ENCODE measurements around the gene KPTN.
A peak's percentile ranks its signal among the peaks of the same experiment; 100 is the strongest.
"Not testable (repeated sequence)": the region's sequence is repeated elsewhere in the genome, so short reads cannot be mapped to it uniquely, and the experiment has no call there.

The KPTN gene

DNA sequence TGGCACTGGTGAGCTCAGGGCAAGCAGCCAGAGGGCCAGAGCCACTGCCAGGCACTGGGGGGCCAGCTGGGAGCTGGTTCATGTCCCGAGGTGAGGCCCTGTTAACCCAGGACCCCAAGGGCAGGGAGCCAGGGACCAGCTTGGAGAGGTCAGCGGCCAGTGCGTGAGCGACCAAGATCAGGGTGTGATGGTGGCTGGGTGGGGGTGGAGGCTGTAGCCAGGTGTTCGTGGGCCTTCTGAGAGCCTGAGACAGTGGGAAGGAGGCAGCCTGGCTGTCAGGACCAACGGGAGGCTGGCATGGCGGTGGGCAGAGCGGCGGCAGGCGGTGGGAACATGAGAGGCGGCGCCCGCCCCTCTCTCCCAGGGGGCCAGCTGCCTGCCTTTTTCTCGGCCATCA lies 8.1 kb upstream of the KPTN start:
- DNase-seq (ENCODE audit: low read depth in 2 of 2), result no peak

DNA sequence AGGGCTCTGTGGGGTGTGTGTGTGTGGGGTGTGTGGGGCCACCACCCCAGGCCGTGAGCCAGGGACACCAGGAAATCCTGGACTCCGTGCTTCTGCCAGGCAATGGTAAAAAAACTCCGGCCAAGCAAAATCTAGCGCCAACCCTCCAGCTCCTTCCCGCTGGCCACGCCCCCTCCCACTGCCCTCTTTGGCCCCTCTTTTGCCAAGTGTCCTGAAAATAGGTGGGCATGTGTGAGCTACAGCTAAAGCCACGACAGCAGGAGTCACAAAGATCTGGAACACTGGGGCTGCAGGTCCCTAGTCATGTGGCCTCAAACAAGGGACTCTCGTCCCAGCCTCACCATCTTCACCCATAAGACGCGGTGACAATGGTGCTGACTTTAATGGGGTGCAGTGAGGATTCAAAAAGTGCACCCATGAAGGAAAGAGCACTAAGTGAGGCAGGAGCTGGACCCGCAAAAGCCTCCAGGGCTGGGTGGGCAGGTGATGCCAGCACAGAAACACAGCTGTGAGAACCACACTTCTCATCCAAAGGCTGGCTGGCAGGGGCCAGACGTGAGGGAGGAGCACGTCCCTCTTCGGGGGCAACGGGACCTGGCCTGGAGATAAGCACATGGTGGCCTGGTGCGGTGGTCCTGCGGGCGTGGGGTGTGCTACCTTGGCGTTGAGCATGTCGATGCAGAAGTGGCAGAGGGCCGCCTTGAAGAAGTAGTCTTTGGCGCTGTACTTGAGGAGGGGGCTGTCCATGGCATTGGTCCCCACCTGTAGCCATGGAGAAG lies 7.5 kb upstream of the KPTN start:
- no peak for DNase-seq (ENCODE audit: low read depth in 2 of 2)

DNA sequence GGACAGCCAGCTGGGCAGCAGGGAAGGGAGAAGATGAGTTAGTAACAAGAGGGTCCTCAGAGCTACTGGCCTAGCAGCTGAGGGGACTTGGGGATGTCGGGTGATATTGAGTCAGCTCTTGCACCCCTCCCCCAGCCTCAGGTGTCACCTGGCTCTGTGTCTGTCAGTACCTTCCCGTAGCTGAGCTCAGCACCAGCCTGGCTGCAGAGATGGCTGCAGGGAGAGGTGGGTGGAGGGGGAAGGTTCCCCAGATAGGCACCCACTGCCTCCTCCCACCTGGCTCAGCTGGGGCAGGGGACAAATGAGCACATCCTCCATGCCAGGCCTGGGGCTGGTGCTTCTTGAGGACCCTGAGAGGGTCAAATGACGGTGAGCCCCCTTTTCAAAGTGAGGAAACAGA lies 6.8 kb upstream of the KPTN start:
- DNase-seq (ENCODE audit: low read depth in 2 of 2), result no peak

DNA sequence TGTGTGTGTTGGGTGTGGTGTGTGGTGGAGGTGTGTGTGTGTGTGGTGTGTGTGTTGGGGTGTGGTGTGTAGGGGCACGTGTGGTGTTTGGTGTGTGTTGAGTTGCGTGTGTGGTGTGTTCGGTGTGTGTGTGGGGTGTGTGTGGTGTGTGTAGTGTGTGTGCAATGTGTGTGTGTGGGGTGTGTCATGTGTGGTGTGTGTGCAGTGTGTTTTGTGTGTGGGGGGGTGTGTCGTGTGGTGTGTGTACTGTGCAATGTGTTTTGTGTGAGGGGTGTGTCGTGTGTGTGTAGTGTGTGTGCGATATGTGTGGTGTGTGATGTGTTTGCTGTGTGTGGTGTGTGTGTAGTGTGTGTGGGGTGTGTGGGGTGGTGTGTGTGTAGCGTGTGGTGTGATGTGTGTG lies 6.0 kb upstream of the KPTN start:
- no peak for DNase-seq (ENCODE audit: low read depth in 2 of 2)

DNA sequence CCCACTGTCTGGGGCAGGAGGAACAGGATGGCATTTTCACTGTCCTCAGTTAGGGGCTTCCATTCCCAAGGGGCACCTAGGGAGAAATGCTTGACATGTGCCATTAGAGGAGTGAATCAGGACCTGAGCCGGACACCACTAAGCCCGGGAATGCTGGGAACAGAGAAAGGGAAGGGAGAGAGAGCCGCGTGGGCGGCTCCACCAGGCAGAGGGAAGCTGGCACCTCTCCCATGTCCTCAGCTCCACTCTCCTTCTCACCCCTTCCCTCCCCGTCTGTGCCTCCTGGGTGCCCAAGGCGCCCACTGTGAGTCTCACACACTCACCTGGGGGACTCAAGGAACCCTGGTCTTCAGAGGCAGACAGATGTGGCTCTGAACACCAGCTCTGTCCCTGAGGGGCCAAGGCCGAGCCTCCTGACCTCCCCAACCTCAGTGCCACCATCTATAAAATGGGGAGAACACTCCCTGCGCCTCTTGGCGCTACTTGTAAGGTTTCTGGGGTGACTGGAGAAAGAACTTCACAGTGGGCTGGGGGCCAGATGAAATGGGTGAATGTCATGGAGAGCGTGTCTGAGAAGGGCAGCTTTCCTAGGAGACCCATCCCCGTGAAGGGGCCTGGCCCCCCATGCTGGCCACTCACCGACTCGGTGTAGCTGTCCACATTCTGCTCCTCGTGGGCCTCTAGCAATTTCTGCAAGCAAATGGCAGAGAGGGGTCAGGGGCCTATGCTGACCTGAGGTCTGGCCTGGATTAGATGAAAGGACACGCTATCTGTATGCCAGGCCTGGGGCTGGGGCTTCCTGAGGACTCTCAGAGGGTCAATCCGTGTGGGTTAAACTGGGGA lies 5.3 kb upstream of the KPTN start:
- DNase-seq (ENCODE audit: low read depth in 2 of 2), result no peak

DNA sequence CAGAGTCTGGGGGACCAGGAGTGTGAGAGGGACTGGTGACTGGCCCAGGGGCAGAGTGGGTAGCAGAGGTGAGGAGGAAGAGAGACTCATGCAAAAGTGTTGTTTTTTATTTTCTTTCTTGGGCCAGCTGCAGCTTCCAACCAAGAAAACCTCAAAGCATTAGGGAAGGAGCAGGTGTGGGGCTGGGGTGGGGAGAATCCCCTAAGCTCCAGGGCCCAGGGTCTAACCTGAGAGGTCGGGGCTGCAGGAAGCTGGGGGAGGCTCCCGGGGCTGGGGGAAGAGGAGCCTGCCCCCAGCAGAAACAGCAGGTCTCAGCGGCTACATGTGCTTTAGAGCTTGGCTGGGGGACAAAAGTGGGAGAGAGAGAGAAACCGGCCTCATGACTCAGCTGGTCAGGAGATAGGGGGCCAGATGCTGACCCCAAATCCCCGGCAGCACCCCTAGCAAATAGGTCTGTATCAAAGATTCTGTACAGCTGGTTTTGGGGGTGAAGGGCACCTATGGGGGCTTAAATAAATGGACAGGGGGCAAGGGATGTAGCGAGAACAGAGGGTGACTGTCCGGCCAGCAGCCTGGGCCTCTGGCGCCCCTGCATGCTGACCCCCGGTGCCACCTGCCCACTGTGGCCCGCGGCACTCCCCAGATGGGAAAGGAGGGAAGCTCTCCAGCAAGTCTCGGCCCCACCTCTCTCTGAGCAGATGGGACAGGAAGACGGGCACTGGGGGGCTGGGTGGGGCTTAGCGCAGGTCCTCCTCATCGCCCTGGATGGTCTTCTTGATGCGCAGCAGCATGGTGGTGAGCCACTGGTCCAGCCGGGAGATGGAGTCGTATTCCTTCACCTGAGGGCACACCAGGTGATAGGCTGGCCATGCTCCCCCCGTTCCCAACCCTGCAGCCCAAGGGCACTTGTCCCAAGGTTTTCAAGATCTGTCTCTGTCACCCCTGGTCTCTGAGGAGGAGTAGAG lies 3.8 kb upstream of the KPTN start:
- no peak for DNase-seq (ENCODE audit: low read depth in 2 of 2)

DNA sequence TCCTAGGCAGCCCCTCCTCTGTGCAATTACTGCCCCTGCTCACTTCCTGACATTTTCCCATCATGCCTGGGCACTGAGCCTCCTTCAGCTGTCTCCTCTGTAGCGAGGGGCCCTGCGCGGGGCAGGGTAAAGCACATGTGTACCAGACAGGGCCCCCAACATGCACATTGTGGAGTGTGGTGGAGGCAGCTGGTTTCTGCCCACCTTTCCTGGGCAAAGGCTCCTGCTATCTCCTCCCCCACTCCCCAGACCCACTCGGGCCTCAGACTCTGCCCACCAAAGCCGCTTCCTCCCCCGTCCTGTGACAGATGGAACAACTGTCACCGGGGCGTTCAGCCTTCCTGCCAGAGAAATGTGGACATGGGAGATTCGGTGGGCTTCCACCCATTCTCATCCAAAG lies 2.9 kb upstream of the KPTN start:
- no peak for DNase-seq (ENCODE audit: low read depth in 2 of 2)

DNA sequence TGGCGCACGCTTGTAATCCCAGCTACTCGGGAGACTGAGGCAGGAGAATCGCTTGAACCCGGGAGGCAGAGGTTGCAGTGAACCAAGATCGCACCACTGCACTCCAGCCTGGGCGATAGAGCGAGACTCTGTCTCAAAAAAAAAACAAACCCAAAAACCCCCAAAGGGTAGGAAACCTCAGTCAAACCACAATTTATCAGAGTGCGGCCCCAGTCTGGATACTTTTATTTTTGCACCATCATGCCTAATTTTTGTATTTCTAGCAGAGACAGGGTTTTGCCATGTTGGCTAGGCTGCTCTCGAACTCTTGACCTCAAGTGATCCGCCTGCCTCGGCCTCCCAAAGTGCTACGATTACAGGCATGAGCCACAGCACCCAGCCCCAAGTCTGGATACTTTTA lies 2.2 kb upstream of the KPTN start:
- DNase-seq (ENCODE audit: low read depth in 2 of 2), result not testable (repeated sequence)

DNA sequence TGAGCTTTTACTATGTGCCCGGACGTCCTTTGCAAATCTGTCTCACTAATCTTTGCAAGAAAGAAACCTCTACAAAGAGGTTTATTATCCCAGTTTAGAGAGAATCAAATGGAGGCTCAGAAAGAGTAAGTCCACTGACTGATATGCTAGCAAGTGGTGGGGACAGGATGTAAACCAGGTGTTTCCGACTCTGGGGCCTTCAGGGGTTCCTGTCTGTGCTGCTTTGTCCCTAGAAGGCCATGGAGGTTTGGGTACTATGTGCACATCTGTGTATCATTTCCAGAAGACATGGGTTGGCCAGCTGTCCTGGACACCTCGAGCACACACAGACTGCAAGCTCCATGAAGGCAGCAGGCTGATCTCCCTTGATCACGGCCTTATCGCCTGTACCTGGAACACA lies 1.2 kb upstream of the KPTN start:
- DNase-seq (ENCODE audit: low read depth in 2 of 2), result no peak

DNA sequence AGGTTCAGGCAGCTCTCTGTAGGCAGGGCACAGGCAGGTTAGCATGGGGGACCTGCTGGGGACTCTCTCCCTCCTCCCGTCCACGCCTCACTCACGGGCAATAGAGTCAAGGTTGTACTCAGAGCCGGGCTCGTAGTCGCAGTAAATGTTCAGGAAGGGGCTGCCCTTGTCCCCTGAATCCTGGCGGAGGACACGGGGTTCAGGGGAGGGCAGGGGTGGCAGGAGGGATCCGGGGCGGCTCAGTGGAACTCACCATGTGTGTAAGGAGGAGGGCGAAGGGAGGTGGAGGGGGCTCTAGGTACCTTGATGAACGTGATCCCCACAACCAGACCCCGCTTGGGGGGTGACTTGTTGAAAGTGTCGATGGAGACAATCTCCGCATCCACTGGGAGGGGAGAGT lies 819 bp downstream of the KPTN start:
- no peak for DNase-seq (ENCODE audit: low read depth in 2 of 2)

DNA sequence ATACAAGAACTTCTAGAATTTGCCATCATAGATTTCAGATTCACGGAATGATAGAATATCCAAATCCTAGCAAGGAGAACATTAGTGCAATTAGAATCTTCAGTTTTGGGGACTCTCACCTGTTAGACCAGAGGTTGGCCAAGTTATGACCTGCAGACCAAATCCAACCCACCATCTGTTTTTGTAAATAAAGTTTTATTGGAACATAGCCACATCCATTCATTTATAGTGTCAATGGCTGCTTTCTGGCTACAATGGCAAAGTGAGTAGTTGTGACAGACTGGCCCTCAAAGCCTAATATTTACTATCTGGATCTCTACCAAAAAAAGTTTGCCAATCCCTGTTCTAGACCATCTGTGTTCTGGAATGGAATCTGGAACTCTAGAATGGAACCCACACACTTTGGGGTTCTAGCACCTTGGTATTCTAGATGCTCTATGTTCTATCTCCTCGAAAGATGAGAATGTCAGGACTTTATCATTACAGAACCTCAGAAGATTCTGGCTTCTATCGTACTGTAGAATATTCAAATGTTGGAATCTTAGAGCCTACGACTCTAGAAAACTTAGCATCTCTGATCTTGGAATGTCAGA lies 2.5 kb downstream of the KPTN start:
- DNase-seq (ENCODE audit: low read depth in 2 of 2), result no peak

DNA sequence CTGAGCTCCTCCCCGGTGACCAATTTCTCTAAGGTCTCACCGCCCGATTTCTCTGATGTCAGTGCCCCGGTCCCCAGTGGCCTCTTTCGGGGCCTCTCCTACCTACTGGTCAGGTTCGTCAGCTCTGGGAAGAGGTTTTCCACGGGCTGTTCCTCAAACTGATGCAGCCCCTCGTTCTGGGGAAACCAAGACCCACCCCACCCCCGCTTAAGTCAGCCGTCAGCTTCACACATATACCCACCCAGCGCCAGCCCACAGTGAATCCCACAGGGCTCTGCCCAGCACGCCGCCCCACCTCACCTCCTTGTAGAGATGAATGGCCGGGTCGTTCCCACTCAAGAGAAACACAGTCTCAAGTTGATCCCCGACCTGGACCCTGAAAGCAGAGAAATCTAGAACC lies 3.4 kb downstream of the KPTN start:
- no peak for DNase-seq (ENCODE audit: low read depth in 2 of 2)

DNA sequence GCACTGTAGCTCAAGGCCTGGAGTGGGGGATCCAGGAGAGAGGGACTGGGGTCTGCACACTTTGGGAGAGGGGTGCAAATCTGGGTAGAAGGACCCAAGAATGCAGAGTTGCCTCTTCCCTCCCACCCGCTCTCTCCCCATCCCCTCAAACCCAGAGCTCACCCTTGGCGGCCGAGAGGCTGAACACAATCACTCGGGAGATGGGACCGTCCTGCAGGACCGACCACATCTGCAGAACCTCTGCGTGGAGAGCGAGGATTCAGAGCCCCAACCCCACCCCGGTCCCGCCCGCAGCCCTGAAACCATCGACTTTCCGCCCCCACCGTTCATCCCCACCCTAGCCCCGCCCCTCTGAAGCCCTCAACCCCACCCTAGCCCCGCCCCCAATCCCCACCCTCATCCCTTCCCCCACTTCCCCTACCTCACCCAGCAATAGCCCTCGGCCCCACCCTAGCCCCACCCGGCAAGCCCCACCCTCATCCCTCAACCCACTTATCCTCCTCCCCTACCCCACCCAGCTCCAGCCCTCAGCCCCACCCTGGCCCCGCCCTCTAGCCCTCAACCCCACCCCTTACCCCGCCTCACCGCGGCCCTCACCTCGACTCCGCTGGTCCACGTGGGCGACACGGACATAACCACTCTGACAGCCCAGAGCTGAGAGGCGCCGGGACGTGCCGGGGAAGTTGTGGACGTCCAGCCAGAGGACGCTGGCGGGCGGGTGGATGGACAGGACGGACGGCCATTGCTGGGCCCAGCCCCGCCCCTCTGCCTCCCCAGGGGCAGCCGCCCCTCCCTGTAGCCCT lies 4.1 kb downstream of the KPTN start:
- no peak for DNase-seq (ENCODE audit: low read depth in 2 of 2)

DNA sequence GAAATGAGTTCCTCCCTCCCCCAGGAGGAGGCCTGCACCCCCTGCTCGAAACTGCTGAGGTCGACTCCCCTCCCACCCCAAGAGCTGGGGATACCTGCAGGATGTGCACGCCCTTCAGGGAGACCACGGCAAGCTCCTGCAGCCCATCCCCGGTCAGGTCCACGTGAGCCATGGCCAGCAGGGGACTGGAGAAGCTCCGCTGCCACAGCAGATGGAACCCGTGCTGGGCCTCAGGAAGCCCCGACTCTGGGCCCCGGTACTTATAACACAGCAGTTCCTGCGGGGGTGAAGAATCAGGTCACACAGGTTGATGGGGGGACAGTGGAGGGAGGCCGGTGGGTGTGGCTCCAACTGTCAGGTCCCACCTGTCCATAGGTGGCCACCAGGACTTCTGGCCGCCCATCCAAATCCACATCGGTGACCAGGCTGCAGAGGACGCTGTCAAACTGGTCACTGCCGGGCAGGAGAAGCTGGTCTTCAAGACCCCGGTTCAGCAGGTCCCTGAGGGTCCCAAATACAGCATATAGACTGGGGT lies 7.5 kb downstream of the KPTN start:
- DNase-seq (ENCODE audit: low read depth in 2 of 2), result no peak

DNA sequence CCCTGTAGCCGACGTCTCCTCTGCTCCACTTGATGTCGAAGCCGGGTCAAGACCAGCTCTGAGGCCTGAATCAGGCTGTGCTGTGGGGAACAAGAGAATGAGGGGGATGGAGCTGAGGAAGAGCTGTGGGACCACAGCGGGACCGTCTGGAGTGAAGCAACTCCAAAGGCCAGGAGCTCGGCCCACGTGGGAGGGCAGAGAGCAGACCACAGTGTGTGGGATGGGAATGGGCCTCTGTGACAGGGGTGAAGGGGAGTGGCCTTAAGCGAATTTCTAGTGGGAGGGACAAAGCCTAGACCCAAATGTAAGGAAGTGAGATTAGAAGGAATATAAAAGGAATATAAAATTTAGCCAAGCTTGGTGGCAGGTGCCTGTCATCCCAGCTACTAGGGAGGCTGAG lies 8.6 kb downstream of the KPTN start:
- no peak for DNase-seq (ENCODE audit: low read depth in 2 of 2)

DNA sequence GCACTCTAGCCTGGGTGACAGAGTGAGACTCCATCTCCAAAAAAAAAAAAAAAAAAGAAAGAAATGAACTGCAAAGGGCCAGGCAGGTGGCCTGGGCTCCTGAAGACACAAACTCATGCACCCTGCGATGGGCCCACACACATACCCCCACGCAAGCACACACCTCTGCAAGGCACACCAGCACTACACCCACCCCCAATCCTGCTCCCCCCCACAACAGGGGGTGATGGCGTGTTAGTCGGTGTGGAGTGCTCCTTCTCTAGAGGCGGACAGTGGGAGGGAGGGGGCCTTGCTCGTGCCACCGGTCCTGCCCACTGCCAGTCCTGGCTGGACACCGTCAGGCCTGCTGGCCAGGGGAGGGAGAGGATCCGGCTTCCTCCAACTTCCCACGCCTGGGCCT lies 10.7 kb downstream of the KPTN start:
- no peak for DNase-seq (ENCODE audit: low read depth in 2 of 2)

DNA sequence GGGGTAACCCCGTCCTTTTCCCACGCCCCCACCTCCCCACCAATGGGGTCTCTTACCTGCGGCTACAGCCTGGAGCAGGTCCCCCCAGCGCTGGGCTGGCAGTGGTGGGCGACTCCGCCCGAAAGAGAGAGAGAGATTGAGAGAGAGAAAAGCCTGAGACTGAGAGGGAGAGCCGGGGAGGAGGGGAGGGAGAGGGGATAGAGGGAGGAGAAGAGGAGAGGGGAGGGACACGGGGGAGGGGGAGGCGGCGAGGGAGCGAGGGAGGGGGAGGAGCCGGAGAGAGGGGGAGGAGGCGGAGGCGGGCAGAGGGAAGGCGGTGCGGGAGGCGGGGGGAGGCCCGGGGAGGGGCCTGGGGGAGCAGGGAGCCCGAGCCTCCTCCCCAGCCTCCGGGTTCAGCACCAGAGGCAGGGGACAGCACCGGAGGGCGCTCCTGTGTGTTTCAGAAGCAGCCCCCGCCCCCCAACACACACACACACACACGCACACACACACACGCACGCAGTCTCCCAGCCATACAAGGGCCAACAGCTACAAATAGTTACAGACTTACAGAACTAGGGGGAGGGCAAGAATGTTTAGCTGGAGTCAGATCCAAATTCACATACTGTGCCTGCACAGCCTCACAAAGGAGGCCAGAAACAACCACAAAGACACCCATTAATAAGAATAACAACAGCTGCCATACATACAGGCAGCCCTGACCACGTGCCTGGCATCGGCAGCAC lies 12.1 kb downstream of the KPTN start, which contains the start of gene SLC8A2:
Gene SLC8A2, minus strand, starts transcription at position 161 of the 725 bp plus-strand sequence. CDS start 5,490 bp downstream, outside the sequence.
- DNase-seq (ENCODE audit: low read depth in 2 of 2), result peak; percentile 61 to 65

DNA sequence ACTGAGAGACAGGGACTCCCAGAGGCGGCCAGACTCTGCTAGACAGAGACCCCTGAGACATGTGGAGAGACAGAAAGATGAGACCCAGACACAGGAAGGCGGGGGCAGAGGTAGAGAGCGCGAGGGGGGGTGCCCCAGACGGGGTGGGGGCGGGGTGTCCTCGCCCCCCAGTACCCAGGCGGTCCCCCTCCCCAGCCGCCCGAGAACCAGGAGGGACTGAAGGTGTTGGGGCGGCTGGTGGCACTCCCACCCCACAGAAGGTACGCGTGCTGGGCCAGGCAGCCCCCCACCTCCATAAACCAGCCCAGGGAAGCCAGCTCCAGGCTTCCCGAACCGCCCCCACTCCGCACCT lies 12.7 kb downstream of the KPTN start:
- DNase-seq (ENCODE audit: low read depth in 2 of 2), result no peak

DNA sequence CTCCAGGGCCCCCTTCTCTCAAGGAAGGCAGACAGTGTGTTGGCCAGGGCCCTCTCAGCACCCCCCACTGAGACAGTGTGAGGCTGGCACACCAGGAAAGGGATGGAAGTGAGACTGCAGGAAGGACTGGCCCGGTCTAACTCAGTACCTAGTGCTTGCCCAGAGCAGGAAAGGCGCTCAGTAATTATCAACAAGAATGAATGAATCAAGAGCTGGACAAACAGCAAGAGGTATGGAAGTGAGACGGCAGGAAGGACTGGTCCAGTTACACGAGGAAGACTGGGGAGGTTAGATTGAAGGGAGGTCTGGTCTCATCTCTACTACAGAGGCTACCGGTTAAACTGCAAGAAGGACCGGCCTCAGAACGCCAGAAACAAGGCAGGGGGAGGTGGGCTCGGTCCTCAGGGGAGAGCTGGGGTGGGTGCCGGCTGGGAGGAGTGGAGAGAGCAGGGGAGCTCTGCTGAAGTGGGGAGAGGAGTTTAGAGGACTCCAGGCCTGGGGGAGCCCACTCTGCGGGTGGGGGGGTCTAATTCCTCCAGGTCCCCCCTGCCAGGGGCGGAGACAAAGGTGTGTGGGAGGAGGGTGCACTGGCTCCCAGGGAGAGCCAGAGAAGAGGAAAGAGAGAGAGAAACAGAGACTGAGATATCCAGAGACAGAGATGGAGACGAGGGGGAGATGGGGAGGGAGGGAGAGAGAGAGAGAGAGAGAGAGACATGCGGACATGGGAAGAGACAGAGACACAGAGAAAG lies 13.4 kb downstream of the KPTN start:
- DNase-seq (ENCODE audit: low read depth in 2 of 2), result no peak

Data from fibroblast of skin of left biceps (primary cell).